HepG2 (cell line): ENCODE data around the gene PGC. TPM values are rescaled to one million over a fixed set of nuclear protein-coding genes. Genes with fewer than 3 reads are reported as not detected.

Experiments
- BATF2 ChIP-seq: sonication (generic); formaldehyde crosslinking; IDR thresholded peaks from 2 replicates; pipeline ENCODE4 v1.8.0; 2022; ENCODE audit warnings: mild to moderate bottlenecking, missing genetic modification reagents, moderate library complexity
- BCL3 ChIP-seq: sonication (generic); formaldehyde crosslinking; IDR thresholded peaks from 2 replicates; pipeline ENCODE4 v1.5.1; 2020; ENCODE audit warnings: mild to moderate bottlenecking, missing genetic modification reagents, moderate library complexity
- CC2D1A ChIP-seq: sonication (generic); formaldehyde crosslinking; IDR thresholded peaks from 2 replicates; pipeline ENCODE4 v1.8.1; 2023; ENCODE audit warnings: mild to moderate bottlenecking, missing genetic modification reagents
- GMEB2 ChIP-seq: IDR thresholded peaks from 2 replicates; pipeline ENCODE4 v1.6.1; 2016; ENCODE audit warnings: missing biosample characterization, missing genetic modification reagents, low read depth
- KAT7 ChIP-seq: IDR thresholded peaks from 2 replicates; pipeline ENCODE4 v1.6.1; 2018; ENCODE audit warnings: borderline replicate concordance, missing compliant biosample characterization
- NFIC ChIP-seq: IDR thresholded peaks from 2 replicates; pipeline ENCODE4 v1.6.1; 2012; ENCODE audit warnings: mild to moderate bottlenecking, low read length, inconsistent platforms
- NR2F1 ChIP-seq, 2 experiments: fragments of 450-650 bp in 1 of 2; formaldehyde crosslinking in 1 of 2; IDR thresholded peaks; 2 replicates each; pipeline versions ENCODE4 v1.5.0 to v1.6.1; 2016 to 2020; ENCODE audit warnings: mild to moderate bottlenecking in 1 of 2, missing compliant biosample characterization in 1 of 2, missing genetic modification reagents in 1 of 2, moderate library complexity in 1 of 2
- PAXIP1 ChIP-seq: sonication (generic); formaldehyde crosslinking; conservative IDR thresholded peaks from 2 replicates; pipeline ENCODE4 v1.4.0; 2020; ENCODE audit warnings: mild to moderate bottlenecking, missing genetic modification reagents, moderate library complexity
- PLRG1 ChIP-seq: fragments of 450-650 bp; conservative IDR thresholded peaks from 2 replicates; pipeline ENCODE4 v1.6.1; 2016
- RFX1 ChIP-seq: fragments of 450-650 bp; IDR thresholded peaks from 2 replicates; pipeline ENCODE4 v1.6.1; 2017
- SRSF4 ChIP-seq: fragments of 200-400 bp; formaldehyde crosslinking; IDR thresholded peaks from one replicate; pipeline ENCODE4 v1.6.1; 2018; ENCODE audit warnings: mild to moderate bottlenecking, low read depth, low read length, moderate library complexity; ENCODE audit not compliant: poor library complexity, severe bottlenecking
- ZNF12 ChIP-seq: sonication (generic); formaldehyde crosslinking; IDR thresholded peaks from 2 replicates; pipeline ENCODE4 v1.5.0; 2020; ENCODE audit warnings: missing genetic modification reagents
- ZNF607 ChIP-seq: sonication (generic); formaldehyde crosslinking; IDR thresholded peaks from 2 replicates; pipeline ENCODE4 v1.5.1; 2020; ENCODE audit warnings: missing genetic modification reagents, mild to moderate bottlenecking, borderline replicate concordance
- polyA plus RNA-seq, 8 experiments: library from polyadenylated mRNA; depleted of rRNA in 3 of 8; stranded (reverse) in 7 of 8; unstranded in 1 of 8; fragments of >200 nt; fragmentation: Illumina TruSeq in 4 of 8; extraction: Trizol in 4 of 8; gene quantifications; 2 replicates each; pipeline versions ENCODE4 v1.2.1 to v1.2.3, GENCODE V29; 2011 to 2016; ENCODE audit warnings: low read depth in 4 of 8, missing spikeins in 1 of 8, mixed read lengths in 1 of 8; ENCODE audit not compliant: insufficient read depth in 1 of 8
- total RNA-seq, 5 experiments: library from RNA; depleted of rRNA; stranded (reverse); fragments of >200 nt; fragmentation: Illumina TruSeq; extraction: Trizol; gene quantifications; 2 replicates each; pipeline ENCODE4 v1.2.3, GENCODE V29; 2016; ENCODE audit warnings: low read depth in 1 of 5
- TF ChIP-seq, protein P1 (sequence below): sonication (generic); formaldehyde crosslinking; IDR thresholded peaks from 2 replicates; pipeline ENCODE4 v1.4.0; 2020; ENCODE audit warnings: missing genetic modification reagents, mild to moderate bottlenecking, borderline replicate concordance
- TF ChIP-seq, protein P2 (sequence below): sonication (generic); formaldehyde crosslinking; IDR thresholded peaks from 2 replicates; pipeline ENCODE4 v1.9.0; 2021; ENCODE audit warnings: missing genetic modification reagents, borderline replicate concordance

PGC gene
- total and polyA plus RNA-seq, 2 of the 13 experiments (the other 11 are each of a cell fraction or from before 2014, with no cell fraction given) = 426 to 502 TPM

DNA sequence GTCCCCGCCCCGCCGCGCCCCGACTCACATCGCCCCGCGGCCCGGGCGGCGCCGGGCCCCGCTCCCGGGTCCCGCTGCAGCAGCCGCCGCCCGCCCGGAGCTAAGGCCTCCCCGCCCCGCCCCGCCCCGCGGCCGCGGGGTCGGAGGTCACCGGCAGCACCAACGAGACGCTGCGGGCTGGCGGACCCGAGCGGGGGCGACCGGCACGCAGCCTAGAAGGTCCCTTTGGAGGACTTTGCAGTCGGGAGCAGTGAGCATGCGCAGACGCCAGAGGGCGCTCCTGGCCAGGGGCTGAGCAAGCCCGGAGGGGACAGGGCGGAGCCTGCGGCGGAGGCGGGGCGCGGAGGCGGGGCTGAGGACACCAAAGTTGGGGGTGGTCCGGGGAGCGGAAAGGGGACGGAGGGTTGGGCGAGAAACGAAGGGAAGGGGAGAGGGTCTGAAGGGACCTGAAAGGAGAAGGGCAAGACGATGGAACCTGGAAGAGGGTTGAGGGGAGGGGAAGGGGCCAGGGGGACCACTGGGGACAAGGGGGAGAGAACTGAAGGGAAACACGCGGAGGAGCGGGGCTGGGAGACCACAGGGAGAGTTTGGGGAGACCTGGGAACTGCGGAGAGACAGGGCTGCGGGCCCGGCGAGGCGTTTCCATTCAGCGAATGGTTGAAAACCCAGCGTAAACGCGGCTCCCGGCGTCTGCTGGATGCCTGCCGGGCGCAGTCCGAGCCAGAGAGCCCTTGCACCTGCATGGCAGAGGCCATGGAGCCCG is 32.8 kb upstream of the PGC start, which contains the start of gene FRS3 (continued):
- TF ChIP-seq GMEB2 (CRISPR knock-in tag) = peak; percentile 68; the same call in 1 of the 2 replicates
- peak; percentile 65 for TF ChIP-seq PAXIP1
- TF ChIP-seq, protein P1, sequence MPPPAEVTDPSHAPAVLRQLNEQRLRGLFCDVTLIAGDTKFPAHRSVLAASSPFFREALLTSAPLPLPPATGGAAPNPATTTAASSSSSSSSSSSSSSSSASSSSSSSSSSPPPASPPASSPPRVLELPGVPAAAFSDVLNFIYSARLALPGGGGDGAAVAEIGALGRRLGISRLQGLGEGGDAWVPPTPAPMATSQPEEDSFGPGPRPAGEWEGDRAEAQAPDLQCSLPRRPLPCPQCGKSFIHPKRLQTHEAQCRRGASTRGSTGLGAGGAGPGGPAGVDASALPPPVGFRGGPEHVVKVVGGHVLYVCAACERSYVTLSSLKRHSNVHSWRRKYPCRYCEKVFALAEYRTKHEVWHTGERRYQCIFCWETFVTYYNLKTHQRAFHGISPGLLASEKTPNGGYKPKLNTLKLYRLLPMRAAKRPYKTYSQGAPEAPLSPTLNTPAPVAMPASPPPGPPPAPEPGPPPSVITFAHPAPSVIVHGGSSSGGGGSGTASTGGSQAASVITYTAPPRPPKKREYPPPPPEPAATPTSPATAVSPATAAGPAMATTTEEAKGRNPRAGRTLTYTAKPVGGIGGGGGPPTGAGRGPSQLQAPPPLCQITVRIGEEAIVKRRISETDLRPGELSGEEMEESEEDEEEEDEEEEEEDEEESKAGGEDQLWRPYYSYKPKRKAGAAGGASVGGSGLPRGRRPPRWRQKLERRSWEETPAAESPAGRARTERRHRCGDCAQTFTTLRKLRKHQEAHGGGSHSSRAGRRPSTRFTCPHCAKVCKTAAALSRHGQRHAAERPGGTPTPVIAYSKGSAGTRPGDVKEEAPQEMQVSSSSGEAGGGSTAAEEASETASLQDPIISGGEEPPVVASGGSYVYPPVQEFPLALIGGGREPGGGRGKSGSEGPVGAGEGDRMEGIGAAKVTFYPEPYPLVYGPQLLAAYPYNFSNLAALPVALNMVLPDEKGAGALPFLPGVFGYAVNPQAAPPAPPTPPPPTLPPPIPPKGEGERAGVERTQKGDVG (CRISPR knock-in tag) = no peak
- peak; percentile 97; the same call in 1 of the 2 replicates for TF ChIP-seq KAT7
- TF ChIP-seq CC2D1A = no peak
- TF ChIP-seq BCL3 (CRISPR knock-in tag) = peak; percentile 69; the same call in 1 of the 2 replicates
- no peak for TF ChIP-seq SRSF4
- TF ChIP-seq NR2F1 (CRISPR knock-in tag; IDR thresholded peaks at IDR 0.05) = peak; percentile 91 to 95
- no peak; the same call in 1 of the 2 replicates for TF ChIP-seq BATF2 (CRISPR knock-in tag)
- TF ChIP-seq ZNF12 (CRISPR knock-in tag) = 0 out of 2 replicates have a peak, but pooled peaks have one; percentile 13
- peak; percentile 84; the same call in 1 of the 2 replicates for TF ChIP-seq ZNF607
- TF ChIP-seq RFX1 = no peak
- no peak for TF ChIP-seq PLRG1
- TF ChIP-seq NFIC = no peak
- TF ChIP-seq, protein P2, sequence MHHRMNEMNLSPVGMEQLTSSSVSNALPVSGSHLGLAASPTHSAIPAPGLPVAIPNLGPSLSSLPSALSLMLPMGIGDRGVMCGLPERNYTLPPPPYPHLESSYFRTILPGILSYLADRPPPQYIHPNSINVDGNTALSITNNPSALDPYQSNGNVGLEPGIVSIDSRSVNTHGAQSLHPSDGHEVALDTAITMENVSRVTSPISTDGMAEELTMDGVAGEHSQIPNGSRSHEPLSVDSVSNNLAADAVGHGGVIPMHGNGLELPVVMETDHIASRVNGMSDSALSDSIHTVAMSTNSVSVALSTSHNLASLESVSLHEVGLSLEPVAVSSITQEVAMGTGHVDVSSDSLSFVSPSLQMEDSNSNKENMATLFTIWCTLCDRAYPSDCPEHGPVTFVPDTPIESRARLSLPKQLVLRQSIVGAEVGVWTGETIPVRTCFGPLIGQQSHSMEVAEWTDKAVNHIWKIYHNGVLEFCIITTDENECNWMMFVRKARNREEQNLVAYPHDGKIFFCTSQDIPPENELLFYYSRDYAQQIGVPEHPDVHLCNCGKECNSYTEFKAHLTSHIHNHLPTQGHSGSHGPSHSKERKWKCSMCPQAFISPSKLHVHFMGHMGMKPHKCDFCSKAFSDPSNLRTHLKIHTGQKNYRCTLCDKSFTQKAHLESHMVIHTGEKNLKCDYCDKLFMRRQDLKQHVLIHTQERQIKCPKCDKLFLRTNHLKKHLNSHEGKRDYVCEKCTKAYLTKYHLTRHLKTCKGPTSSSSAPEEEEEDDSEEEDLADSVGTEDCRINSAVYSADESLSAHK (CRISPR knock-in tag) = no peak
